Hepatocyte (in vitro differentiated cells): ENCODE data around the gene ARAP1.

Experiments
- EZH2phosphoT487 ChIP-seq: fragments of 200-600 bp; sonication (generic); IDR thresholded peaks from one replicate; pipeline ENCODE4 v1.6.1; 2018; ENCODE audit warnings: antibody characterized with exemption, mild to moderate bottlenecking, low read depth, moderate library complexity; ENCODE audit not compliant: unreplicated experiment, severe bottlenecking
- TF ChIP-seq, protein P1 (sequence below): fragments of 200-600 bp; sonication (generic); IDR thresholded peaks from 2 replicates; pipeline ENCODE4 v1.5.1; 2016; ENCODE audit warnings: antibody characterized with exemption, mild to moderate bottlenecking; ENCODE audit not compliant: poor library complexity

DNA sequence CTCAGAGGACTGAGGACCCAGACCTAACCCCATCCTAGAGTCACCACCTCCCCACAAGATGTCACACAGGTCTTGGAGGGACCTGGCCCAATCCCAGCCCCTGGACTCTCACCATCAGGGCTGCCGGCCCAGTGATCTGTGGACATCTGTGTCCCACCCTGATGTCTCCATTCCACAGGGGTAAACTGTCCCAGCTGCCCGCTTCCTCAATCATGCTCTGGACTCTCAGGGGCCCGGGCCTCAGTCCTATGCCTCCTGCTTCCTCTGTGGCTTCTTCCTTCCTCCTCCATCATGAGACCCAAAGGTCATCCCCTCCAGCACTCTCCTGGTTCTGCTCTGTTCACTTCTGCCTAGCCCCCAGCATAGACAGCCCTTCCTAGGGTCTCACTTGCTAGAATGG is 32.2 kb downstream of the ARAP1 start:
- TF ChIP-seq EZH2phosphoT487: no peak
- TF ChIP-seq, protein P1, sequence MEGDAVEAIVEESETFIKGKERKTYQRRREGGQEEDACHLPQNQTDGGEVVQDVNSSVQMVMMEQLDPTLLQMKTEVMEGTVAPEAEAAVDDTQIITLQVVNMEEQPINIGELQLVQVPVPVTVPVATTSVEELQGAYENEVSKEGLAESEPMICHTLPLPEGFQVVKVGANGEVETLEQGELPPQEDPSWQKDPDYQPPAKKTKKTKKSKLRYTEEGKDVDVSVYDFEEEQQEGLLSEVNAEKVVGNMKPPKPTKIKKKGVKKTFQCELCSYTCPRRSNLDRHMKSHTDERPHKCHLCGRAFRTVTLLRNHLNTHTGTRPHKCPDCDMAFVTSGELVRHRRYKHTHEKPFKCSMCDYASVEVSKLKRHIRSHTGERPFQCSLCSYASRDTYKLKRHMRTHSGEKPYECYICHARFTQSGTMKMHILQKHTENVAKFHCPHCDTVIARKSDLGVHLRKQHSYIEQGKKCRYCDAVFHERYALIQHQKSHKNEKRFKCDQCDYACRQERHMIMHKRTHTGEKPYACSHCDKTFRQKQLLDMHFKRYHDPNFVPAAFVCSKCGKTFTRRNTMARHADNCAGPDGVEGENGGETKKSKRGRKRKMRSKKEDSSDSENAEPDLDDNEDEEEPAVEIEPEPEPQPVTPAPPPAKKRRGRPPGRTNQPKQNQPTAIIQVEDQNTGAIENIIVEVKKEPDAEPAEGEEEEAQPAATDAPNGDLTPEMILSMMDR: no peak
